Nephron (organoid): ENCODE data around the gene YPEL5.

Experiments
- H3K27ac Mint-ChIP-seq, 3 experiments: 2 replicates each; pipeline ENCODE4 v1.8.0; 2020; ENCODE audit warnings: mixed read lengths in 3 of 3, mild to moderate bottlenecking in 2 of 3, moderate library complexity in 1 of 3
- H3K27me3 Mint-ChIP-seq: 2 replicates; pipeline ENCODE4 v1.8.0; 2021; ENCODE audit warnings: low read depth, mild to moderate bottlenecking, moderate library complexity, mixed read lengths
- H3K36me3 Mint-ChIP-seq: 2 replicates; pipeline ENCODE4 v1.8.0; 2020; ENCODE audit warnings: low read depth, mixed read lengths
- H3K4me1 Mint-ChIP-seq: 2 replicates; pipeline ENCODE4 v1.8.0; 2020; ENCODE audit warnings: mixed read lengths
- H3K4me3 Mint-ChIP-seq, 3 experiments: 2 replicates each; pipeline ENCODE4 v1.8.0; 2020; ENCODE audit warnings: mild to moderate bottlenecking in 3 of 3, mixed read lengths in 3 of 3, moderate library complexity in 2 of 3
- H3K9me3 Mint-ChIP-seq: 2 replicates; pipeline ENCODE4 v1.8.0; 2020; ENCODE audit warnings: mixed read lengths
- TF ChIP-seq, protein P1 (sequence below), 3 experiments: fragments of 200-600 bp; sonication (generic); IDR thresholded peaks; one replicate each; pipeline ENCODE4 v1.5.0; 2021; ENCODE audit warnings: antibody characterized with exemption in 3 of 3; ENCODE audit not compliant: unreplicated experiment in 3 of 3

The YPEL5 gene

DNA sequence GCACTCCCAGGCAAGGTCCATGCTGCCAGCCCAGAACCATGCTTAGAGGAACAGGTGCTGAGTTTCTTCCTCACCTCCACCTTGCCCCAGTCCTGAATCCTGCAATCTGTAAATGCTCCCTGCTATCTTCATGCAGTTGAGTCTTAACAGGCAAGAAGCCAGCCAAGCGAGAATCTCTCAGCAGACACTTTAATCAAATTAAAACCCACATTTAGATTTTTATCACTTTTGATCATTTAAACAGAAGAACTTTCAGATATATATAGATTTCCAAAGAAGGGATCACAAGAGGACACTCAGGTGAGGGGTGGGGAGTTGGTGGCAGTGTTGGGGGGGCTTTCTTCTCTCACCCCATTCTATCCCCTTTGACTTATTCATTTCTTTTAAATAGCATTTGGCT, 58.6 kb downstream of the YPEL5 start:
- H3K27me3 Mint-ChIP-seq = peaks cover 5% of the 10 kb centered on the region
- no peaks in the 10 kb centered on the region for H3K9me3 Mint-ChIP-seq
- no peak overlapping the region for H3K27ac Mint-ChIP-seq
- TF ChIP-seq, protein P1, sequence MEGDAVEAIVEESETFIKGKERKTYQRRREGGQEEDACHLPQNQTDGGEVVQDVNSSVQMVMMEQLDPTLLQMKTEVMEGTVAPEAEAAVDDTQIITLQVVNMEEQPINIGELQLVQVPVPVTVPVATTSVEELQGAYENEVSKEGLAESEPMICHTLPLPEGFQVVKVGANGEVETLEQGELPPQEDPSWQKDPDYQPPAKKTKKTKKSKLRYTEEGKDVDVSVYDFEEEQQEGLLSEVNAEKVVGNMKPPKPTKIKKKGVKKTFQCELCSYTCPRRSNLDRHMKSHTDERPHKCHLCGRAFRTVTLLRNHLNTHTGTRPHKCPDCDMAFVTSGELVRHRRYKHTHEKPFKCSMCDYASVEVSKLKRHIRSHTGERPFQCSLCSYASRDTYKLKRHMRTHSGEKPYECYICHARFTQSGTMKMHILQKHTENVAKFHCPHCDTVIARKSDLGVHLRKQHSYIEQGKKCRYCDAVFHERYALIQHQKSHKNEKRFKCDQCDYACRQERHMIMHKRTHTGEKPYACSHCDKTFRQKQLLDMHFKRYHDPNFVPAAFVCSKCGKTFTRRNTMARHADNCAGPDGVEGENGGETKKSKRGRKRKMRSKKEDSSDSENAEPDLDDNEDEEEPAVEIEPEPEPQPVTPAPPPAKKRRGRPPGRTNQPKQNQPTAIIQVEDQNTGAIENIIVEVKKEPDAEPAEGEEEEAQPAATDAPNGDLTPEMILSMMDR (IDR thresholded peaks at IDR 0.05; ENCODE audit: unreplicated experiment in 3 of 3) = no peak
- no peak overlapping the region for H3K4me3 Mint-ChIP-seq
- H3K36me3 Mint-ChIP-seq = no peaks in the 10 kb centered on the region
- H3K4me1 Mint-ChIP-seq = peaks cover 41% of the 10 kb centered on the region

DNA sequence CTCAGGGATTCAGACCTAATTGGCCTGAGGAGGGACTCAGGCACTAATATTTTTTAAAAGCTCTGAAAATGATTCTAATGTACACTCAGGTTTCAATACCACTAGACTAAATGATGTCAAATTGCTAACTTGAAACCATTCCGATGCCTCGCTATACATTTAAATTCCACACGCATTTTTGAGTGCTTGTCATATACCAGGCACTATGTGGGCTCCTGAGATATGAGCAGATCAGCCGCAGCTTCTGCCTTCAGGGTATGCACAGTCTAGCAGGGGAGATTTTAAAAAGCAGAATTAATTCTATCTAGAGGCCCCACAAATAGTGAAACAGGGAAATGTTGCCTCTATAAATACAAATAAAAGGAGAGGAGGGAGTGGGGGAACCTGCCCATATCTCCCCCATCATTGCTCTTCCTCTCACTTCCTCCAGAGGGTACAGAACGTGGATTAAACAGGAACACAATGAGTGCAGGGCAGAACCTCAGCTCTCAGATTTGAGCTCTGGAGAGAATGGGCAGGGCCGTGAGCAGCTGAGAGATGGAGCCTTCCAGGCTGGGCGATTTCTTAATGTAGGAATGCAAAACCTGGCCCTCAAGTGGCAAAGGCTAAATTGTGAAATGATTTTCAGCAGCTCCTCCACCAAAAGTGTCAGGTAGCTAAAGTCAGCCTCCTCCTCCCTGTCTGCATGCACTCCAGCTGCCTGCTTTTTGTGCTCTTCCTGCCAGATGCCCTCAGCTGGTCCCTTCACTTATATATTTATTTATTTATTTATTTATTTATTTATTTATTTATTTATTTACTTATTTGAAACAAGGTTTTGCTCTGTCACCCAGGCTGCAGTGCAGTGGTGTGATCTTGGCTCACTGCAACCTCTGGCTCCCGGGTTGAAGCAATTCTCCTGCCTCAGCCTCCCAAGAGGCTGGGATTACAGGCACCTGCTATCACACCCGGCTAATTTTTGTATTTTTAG, 59.9 kb downstream of the YPEL5 start:
- Mint-ChIP-seq H3K4me1 (peaks cover 33% of the 10 kb centered on the region), H3K27ac (no peak overlapping the region), H3K27me3 (peaks cover 5% of the 10 kb centered on the region), H3K9me3 (no peaks in the 10 kb centered on the region), H3K36me3 (no peaks in the 10 kb centered on the region), H3K4me3 (no peak overlapping the region)
- TF ChIP-seq, protein P1 (IDR thresholded peaks at IDR 0.05; ENCODE audit: unreplicated experiment in 3 of 3) = no peak

DNA sequence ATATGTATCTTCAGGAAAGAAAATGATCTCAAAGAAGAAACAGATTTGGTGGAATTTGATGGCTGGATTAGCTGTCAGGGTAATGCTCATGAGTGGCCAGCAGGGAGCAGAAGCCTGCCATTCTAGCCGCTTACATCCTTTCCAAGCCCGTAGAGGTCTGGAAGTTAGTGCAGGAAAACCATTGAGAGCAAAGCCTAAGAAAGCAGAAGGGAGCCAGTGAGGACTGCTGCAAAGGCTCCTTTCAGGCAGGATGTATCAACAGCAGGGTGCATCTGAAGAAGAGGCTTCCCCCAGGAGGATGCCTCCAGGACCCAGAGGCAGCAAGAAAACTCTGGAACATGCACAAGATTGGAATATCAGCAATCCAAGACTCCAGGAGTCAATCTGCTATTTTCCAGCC, 61.6 kb downstream of the YPEL5 start:
- TF ChIP-seq, protein P1 (IDR thresholded peaks at IDR 0.05; ENCODE audit: unreplicated experiment in 3 of 3) = peak; percentile 89 to 97 (median 95)
- no peaks in the 10 kb centered on the region for H3K36me3 Mint-ChIP-seq
- peak overlapping the region; percentile 7 to 88 (median 30) for H3K27ac Mint-ChIP-seq
- no peak overlapping the region for H3K4me3 Mint-ChIP-seq
- peaks cover 5% of the 10 kb centered on the region for H3K27me3 Mint-ChIP-seq
- H3K9me3 Mint-ChIP-seq = no peaks in the 10 kb centered on the region
- peaks cover 23% of the 10 kb centered on the region for H3K4me1 Mint-ChIP-seq

DNA sequence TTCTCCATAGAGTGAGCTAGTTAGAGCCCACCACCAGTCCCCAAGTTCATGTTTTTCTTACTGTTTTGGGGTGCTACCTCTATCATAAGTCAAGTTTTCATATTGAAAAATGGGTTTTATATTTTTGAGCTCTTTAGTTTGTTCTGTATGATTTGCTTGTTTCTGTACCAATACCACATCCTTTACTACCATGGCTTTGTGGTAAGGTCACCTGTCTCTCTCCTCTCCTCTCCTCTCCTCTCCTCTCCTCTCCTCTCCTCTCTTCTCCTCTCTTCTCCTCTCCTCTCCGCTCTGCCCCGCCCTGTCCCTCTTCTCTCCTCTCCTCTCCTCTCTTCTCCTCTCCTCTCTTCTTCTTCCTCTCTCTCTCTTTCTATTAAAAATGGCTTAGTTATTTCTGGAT, 62.4 kb downstream of the YPEL5 start:
- Mint-ChIP-seq H3K9me3 (no peaks in the 10 kb centered on the region), H3K4me3 (no peak overlapping the region), H3K27ac (peak overlapping the region in 2 of 3 experiments; percentile 14 to 88), H3K36me3 (no peaks in the 10 kb centered on the region), H3K4me1 (peaks cover 23% of the 10 kb centered on the region), H3K27me3 (peaks cover 5% of the 10 kb centered on the region)
- TF ChIP-seq, protein P1 (IDR thresholded peaks at IDR 0.05; ENCODE audit: unreplicated experiment in 3 of 3) = no peak
